NCI-H446 treated with DMSO at 0.1 percent for 48 hours (cell line): ENCODE results near the gene KCNN3.

Experiments
- DNase-seq: peaks from one replicate; lab custom pipeline; 2025; lab: John Stamatoyannopoulos, UW

Gene KCNN3

DNA sequence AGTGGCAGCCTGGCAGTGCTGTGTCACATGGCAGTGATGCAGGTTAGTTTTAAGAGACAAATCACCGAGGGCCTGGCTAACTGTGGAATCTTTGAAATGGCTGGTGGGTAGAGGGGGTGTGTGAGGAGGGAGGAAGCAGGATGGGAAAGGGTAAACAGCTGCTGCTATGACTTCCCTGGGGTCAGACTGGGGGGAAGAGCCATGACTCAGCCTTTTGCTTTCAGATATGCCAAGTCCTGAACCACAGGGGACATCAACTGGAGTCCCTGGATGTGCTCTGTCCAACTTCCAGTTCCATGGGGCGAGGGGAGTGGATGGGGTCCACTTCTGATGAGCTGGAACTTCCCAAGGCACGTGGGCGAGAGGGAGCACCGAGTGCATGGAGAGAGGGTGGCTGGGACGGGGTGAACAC lies 141.0 kb downstream of the KCNN3 start:
- no peak for DNase-seq

GRCh38 chr1:154726896-154727753 lies 143.0 kb downstream of the KCNN3 start:
- DNase-seq, result no peak

DNA sequence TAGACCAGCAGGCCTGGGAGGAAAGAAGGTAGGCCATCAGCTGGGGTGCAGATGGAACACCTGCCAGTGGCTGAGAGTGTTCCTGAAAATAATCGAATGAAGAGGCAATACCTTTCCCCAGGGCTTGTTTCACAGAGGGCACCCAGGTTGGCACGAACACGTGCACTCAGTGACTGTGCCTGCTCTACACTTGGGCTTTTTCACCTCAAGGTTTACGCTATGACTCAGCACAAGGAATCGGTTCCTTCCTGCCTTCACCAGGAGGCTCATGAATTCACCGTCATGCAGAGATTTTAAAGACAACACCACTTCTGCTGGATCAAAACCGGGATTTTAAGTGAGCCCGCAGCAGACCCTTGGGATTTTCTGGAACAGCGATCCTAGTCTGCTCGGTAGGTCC lies 143.6 kb downstream of the KCNN3 start:
- DNase-seq, result no peak

- no peak for DNase-seq
Observed at GRCh38 chr1:154725865-154726264, 144.2 kb downstream of the KCNN3 start.

DNA sequence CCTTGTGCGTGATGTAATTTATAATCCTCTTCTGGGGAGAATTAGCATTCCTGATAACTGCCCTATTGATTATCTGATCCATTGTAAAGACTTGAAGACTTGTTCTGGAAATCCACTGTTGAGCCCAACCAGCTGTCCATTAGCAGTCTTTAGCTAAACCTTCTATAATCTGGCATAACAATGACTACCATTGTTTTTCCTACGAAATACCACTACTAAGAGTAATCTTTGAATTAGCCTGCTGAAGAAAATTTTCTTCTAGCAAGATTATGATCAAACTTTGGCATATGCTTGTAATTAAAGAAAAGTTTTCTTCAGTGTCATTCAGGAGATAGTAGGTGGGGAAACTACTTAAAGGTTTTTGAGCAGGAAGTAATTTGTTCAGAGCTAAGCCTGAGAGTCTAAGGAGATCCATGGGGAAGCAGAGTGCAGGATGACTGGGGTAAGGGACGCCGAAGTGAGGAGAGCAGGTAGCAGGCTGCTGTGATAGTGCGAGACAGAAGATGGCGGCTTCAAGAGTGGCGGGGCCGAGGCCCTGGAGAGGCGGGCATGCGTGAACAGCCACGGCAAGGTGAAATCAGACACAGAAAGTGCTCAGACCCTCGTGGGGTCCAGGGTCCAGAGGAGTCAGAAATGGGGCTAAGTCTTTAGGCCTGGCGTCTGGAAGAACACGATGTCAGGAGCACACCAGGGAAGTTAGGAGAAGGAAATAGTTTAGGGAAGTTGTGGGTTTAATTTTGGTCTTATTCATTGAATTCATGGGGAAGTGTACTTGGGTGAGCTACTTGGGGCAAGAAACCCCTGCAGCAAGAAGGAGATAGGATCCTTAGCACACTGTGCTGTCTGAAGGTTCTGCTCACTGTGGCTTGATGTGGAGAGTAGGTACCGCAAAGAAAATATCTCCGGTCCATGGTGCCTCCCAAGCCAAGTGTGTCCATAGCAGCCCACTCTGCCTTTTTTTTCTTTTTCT lies 149.5 kb downstream of the KCNN3 start:
- DNase-seq, result no peak

GRCh38 chr1:154719586-154720327 lies 150.3 kb downstream of the KCNN3 start:
- DNase-seq, result no peak

DNA sequence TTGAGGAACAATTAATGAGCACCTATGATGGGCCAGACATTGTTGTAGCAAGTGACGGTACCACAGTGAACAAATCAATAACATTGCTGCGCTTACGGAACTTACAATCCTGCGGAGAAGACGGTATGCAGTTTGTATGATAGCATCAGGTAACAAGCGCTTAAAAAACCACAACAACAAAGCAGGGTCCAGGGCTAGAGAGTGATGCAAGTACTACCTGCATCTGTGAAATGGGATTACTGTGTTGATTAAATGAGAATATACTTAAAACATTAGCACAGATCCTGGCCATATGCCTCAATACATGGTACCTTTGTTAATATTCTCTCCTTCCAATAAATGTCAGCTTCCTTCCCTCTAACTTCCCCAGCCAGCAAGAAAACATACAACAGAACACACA lies 151.5 kb downstream of the KCNN3 start:
- no peak for DNase-seq

- DNase-seq, result no peak
Observed at GRCh38 chr1:154717528-154717924, 152.6 kb downstream of the KCNN3 start.

GRCh38 chr1:154716614-154717527 lies 153.2 kb downstream of the KCNN3 start:
- no peak for DNase-seq

- DNase-seq, result no peak
Observed at GRCh38 chr1:154716011-154716410, 154.1 kb downstream of the KCNN3 start.

- no peak for DNase-seq
Observed at GRCh38 chr1:154715385-154715784, 154.7 kb downstream of the KCNN3 start.

GRCh38 chr1:154714638-154715037 lies 155.4 kb downstream of the KCNN3 start:
- no peak for DNase-seq

- no peak for DNase-seq
Observed at GRCh38 chr1:154714052-154714623, 155.9 kb downstream of the KCNN3 start.

DNA sequence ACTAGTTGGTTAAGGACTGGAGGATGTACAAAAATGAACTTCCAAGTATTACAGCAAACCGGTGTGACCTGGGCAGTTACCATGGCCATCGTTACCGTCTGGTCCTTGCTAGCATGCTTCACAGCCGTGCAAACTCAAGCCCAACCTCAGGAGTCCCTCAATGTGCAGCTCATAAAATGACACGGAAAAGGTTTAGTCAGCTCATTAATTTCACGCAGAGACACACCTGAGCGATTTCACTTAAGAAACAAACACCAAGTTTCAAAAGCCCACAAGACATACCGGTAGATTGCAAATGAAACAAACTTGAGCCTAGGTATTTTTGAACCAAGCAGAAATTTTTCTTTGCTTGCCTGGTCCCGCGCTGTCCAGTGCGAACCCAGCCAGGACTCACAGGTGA lies 157.1 kb downstream of the KCNN3 start:
- no peak for DNase-seq

DNA sequence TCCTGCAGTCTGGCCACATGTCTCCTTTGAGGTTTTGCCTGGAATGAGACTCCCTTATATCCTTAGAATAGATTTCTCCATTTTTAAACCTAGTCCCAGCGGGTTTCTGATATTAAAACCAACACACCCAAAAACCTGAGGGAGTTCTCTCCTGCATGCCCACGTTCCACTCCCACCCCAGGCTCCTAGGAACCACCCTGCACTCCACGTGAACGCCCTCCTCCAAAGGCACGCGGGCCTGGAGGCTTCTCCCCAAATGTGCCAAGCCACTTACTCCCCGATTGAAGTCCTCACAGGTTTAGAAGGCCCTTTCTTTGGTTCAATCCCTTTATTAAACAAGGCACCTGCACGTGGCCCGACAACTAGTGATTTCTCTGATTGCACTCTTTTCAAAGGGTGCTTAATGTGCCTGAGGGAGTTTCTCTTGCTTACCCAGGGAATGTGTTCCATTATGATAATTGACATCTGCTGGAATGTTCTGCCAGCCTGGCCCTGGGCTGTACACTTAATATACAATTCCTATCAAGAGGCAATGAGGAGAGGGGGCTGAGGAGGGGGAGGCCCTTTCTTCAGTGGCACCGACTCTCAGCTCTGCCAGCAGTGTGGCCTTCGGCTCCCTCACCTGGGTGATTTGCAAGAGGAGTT lies 157.8 kb downstream of the KCNN3 start:
- DNase-seq, result no peak

DNA sequence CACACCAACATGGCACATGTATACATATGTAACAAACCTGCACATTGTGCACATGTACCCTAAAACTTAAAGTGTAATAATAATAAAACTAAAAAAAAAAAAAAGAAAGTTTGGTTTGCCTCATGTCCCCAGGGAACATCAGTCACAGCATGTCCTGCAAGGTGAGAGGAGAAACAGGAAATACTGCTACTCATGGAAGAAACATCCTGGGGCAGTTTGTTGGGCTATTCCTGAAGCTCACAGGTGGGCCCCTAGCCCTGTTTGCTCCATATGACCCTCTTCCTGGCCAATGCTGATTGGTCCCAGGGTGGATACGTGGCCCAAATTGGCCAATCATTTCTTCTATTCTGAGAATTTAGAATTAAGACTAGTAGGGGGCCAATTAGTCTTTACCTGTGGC lies 158.7 kb downstream of the KCNN3 start:
- no peak for DNase-seq

DNA sequence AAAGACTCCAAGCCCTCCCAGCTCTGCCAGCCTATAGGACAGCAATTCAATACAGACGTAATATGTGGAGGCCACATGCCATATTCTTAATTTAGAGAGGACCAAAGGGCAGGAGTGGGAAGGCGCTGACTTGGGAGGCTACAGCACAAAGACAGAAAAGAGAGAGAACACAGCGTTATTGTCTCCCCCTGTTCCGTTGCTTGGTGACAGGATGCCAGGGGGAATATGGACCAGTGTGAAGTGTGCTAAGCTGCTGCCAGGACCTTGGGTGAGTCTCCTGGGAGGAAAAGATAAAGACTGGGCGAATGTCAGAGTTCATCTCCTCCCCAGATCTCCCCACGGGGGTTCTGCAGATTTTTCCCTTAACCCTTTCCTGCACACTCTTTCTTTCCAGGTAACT lies 160.0 kb downstream of the KCNN3 start:
- DNase-seq, result no peak

DNA sequence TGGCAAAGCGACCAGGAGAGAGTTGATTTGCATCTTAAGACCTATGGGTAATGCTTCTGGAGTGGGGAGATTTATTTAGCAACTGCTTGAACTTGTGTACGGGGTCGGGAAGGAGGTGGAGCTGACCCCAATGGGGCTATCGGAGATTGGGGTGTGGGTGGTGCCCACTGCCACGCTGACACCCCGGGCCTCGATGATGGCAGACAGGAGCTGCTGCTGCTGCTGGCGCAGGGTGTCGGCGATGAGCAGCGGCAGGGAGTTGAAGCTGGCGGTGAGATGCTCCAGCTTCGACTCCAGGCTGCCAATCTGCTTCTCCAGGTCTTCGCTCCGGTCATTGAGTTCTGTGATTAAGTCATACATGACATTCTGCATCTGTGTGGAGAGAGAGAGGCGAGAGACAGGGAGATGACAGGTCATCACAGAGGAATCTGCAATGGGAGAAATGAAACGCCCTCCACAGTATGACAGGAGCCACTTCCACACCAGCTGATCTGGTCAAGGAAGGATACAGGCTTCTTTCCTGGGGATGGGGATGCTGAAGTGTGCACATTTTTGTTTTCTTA lies 162.1 kb downstream of the KCNN3 start:
- DNase-seq, result no peak

DNA sequence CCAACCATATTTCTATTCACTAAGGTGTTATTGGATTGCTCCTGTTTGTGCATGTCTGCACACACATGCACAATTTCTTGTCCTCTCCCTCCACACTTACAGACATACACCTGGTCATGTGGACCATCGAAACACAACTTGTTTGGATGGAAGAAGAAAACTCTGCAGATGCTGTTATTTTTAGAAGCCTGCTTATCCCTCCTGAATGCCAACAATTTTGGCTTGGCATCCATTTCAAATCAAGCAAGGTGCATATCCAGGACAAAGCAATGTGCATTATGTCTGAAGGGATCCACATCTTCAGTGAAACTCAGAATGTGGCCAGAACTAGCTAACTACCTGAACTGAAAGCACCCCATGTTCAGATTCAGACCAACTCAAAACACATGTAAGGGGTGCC lies 163.2 kb downstream of the KCNN3 start:
- no peak for DNase-seq

DNA sequence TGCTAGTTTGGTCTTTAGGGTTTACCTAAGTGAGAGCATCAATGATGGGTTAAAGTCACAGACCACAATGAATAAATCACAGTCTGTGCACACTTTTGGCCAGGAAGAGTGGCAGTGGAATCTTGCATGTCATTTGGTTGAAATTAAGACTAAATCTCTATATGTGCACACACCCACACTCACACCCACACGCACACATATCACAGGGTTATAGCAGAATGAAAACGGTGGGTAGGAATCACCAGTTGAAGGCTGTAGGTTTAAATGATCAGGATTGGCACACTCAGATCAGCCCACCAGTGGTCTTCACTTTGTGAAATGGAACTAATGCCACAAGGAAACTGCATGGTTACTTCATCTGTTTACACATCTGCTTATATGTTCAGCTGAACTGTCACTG lies 164.5 kb downstream of the KCNN3 start:
- DNase-seq, result no peak
